Upper lobe of left lung (tissue), 6 donors: ENCODE results near the gene ACACB. TPM values are rescaled to one million over a fixed set of nuclear protein-coding genes. Genes with fewer than 3 reads are reported as not detected.

Experiments used
- ATAC-seq, 2 donors: fragments of 200-7000 bp; cut with Tn5 transposase; one replicate each; pipeline ENCODE4 v1.9.1; 2022; ENCODE audit warnings: mild to moderate bottlenecking in 2 of 2, moderate library complexity in 2 of 2; ENCODE audit not compliant: low FRiP score in 2 of 2
- DNase-seq, 2 donors: peaks; one replicate each; pipeline ENCODE4 v3.0.0-alpha.2; 2019 to 2020
- H3K27ac ChIP-seq, 4 donors: fragments of 200-600 bp; sonication (generic); one replicate each; pipeline ENCODE4 v1.5.1; 2016 to 2019
- H3K27me3 ChIP-seq, 4 donors: fragments of 200-600 bp; sonication (generic); one replicate each; pipeline ENCODE4 v1.5.1; 2017 to 2019
- H3K36me3 ChIP-seq, 4 donors: fragments of 200-600 bp; sonication (generic); one replicate each; pipeline ENCODE4 v1.5.1; 2016 to 2019
- H3K4me1 ChIP-seq, 4 donors: fragments of 200-600 bp; sonication (generic); one replicate each; pipeline ENCODE4 v1.5.1; 2018 to 2019
- H3K4me3 ChIP-seq, 4 donors: fragments of 200-600 bp; sonication (generic); one replicate each; pipeline ENCODE4 v1.5.1; 2017 to 2019; ENCODE audit warnings: mild to moderate bottlenecking in 2 of 4, moderate library complexity in 1 of 4
- H3K9me3 ChIP-seq, 4 donors: fragments of 200-600 bp; sonication (generic); one replicate each; pipeline ENCODE4 v1.5.1; 2018 to 2019
- EP300 ChIP-seq, 4 donors: sonication (generic); formaldehyde crosslinking; IDR thresholded peaks; one replicate each; pipeline ENCODE4 v1.5.1; 2017; ENCODE audit warnings: antibody characterized with exemption in 4 of 4, control low read depth in 2 of 4
- POLR2A ChIP-seq, 4 donors: fragments of 450-650 bp; IDR thresholded peaks; one replicate each; pipeline ENCODE4 v1.5.1; 2016 to 2017; ENCODE audit warnings: antibody characterized with exemption in 4 of 4, mild to moderate bottlenecking in 2 of 4
- POLR2AphosphoS5 ChIP-seq, 2 donors: sonication (generic); formaldehyde crosslinking; IDR thresholded peaks; one replicate each; pipeline ENCODE4 v1.5.1; 2017; ENCODE audit warnings: antibody characterized with exemption in 2 of 2
- WGBS, 2 donors: methylation state at CpG; one replicate each; pipeline ENCODE4 v1.1.5; 2017 to 2018; 5-methylcytosine and 5-hydroxymethylcytosine counted together
- total RNA-seq, 6 donors: library from RNA; depleted of rRNA in 4 of 6; stranded (reverse); fragments of >200 nt in 4 of 6; gene quantifications; one replicate each; pipeline versions ENCODE4 v1.1.0 to v1.2.1, GENCODE V29; 2016 to 2021
- TF ChIP-seq, protein P1 (sequence below), 6 experiments: fragments of 450-650 bp in 4 of 6; fragments of 200-600 bp in 2 of 6; sonication (generic) in 2 of 6; IDR thresholded peaks; one replicate each; pipeline ENCODE4 v1.5.1; 2016 to 2019; ENCODE audit warnings: antibody characterized with exemption in 6 of 6
- donor health status: DM: no; HTN: no; CAD: no; lungs with moderate emphysema.
- donor health status: DM: no; HTN: yes; CAD: no; lungs with severe emphysema.

ACACB gene
- total RNA-seq, 6 donors from 2014 or later, result 26.3 to 202 (median 36.3) TPM

- no peak for DNase-seq
- Histone ChIP-seq H3K9me3 (no peaks in the 10 kb centered on the region), H3K27ac (no peak overlapping the region), H3K36me3 (no peaks in the 10 kb centered on the region), H3K27me3 (peaks cover 0 to 42% (median 13%) of the 10 kb centered on the region in 4 donors), H3K4me1 (peaks cover 13 to 20% (median 15%) of the 10 kb centered on the region in 4 donors), H3K4me3 (no peak overlapping the region)
- ATAC-seq, result no peak
- no peak for TF ChIP-seq POLR2A (IDR thresholded peaks at IDR 0.05)
- no peak for TF ChIP-seq POLR2AphosphoS5 (IDR thresholded peaks at IDR 0.05)
- TF ChIP-seq, protein P1, sequence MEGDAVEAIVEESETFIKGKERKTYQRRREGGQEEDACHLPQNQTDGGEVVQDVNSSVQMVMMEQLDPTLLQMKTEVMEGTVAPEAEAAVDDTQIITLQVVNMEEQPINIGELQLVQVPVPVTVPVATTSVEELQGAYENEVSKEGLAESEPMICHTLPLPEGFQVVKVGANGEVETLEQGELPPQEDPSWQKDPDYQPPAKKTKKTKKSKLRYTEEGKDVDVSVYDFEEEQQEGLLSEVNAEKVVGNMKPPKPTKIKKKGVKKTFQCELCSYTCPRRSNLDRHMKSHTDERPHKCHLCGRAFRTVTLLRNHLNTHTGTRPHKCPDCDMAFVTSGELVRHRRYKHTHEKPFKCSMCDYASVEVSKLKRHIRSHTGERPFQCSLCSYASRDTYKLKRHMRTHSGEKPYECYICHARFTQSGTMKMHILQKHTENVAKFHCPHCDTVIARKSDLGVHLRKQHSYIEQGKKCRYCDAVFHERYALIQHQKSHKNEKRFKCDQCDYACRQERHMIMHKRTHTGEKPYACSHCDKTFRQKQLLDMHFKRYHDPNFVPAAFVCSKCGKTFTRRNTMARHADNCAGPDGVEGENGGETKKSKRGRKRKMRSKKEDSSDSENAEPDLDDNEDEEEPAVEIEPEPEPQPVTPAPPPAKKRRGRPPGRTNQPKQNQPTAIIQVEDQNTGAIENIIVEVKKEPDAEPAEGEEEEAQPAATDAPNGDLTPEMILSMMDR (IDR thresholded peaks at IDR 0.05), result no peak
- TF ChIP-seq EP300 (IDR thresholded peaks at IDR 0.05), result no peak
- 53 to 70% methylated on average over 2 to 9 of the region's 9 CpGs for WGBS, 2 donors
These were observed 190.7 kb downstream of the ACACB start for GRCh38 chr12:109307051-109307450.

DNA sequence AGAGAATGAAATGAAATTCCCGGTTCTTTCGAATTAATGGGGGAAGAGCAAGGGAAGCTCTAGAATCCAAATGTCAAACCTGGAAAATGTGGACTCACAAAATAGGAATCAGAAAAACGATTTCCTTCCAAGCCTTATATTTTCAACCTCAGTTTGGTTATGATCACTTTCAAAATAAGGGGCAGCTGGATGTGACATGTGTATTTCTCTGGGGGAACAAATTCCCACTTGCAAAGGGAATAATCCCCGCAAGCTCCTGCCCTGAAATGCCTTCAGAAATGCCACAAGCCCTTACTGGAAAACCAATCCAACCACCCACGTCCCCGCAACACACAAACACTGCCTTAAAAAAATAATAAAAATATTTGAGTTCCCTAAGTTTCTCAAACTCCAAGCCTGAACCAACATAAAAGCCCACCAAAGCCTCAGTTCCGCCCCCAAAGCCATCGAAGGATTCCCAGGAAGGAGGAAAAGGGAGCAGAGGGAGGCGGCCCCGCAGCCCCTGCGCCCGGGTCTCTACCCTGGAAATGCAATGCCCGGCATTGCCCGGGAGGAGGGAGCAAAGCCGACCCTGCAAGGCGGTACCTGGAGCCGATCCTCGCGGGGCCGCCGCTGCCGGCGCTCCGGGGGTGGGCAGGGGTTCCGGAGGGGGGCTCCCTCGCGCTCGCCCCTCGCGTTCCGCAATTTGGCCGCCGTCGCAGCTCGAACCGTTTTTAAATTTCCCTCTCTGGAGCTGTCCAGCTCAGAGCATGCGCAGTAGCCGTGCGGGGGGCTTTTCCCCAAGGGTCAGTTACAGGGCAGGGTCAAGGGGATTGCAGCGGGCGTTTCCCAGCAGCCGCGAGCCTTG is 192.4 kb downstream of the ACACB start, which contains the start of gene FOXN4:
Gene FOXN4 (minus strand): TSS at position 751 of the 847 bp plus-strand sequence. CDS start 963 bp downstream, outside the sequence.
- peak in 1 of 2 donors; percentile 83 for DNase-seq
- no peak for ATAC-seq
- peak within 1 kb of the TSS in 3 of 4 donors; percentile 37 to 46 (median 45) for H3K4me3 ChIP-seq
- no peaks in the 10 kb centered on the region for H3K36me3 ChIP-seq
- H3K9me3 ChIP-seq, result no peaks in the 10 kb centered on the region
- WGBS, 2 donors, result 9 to 16% methylated on average over 18 to 40 of the region's 43 CpGs
- no peak for TF ChIP-seq POLR2AphosphoS5 (IDR thresholded peaks at IDR 0.05)
- TF ChIP-seq EP300 (IDR thresholded peaks at IDR 0.05), result no peak
- TF ChIP-seq POLR2A (IDR thresholded peaks at IDR 0.05), result no peak
- TF ChIP-seq, protein P1 (IDR thresholded peaks at IDR 0.05), result no peak
- peaks cover 13 to 20% (median 15%) of the 10 kb centered on the region in 4 donors for H3K4me1 ChIP-seq
- peaks cover 0 to 42% (median 13%) of the 10 kb centered on the region in 4 donors for H3K27me3 ChIP-seq
- no peak within 1 kb of the TSS for H3K27ac ChIP-seq

- peaks cover 13 to 20% (median 15%) of the 10 kb centered on the region in 4 donors for H3K4me1 ChIP-seq
- peak overlapping the region in 3 of 4 donors; percentile 37 to 46 (median 45) for H3K4me3 ChIP-seq
- WGBS, 2 donors, result 3 to 4% methylated on average over 27 to 29 of the region's 99 CpGs
- peaks cover 0 to 40% (median 11%) of the 10 kb centered on the region in 4 donors for H3K27me3 ChIP-seq
- no peak overlapping the region for H3K27ac ChIP-seq
- DNase-seq (peak in 1 of 2 donors; percentile 86), ATAC-seq (peak in 1 of 2 donors; percentile 57)
- no peaks in the 10 kb centered on the region for H3K36me3 ChIP-seq
- H3K9me3 ChIP-seq, result no peaks in the 10 kb centered on the region
- no peak for TF ChIP-seq POLR2A (IDR thresholded peaks at IDR 0.05)
- no peak for TF ChIP-seq EP300 (IDR thresholded peaks at IDR 0.05)
- TF ChIP-seq, protein P1 (IDR thresholded peaks at IDR 0.05), result no peak
- TF ChIP-seq POLR2AphosphoS5 (IDR thresholded peaks at IDR 0.05), result no peak
These were observed 193.2 kb downstream of the ACACB start for GRCh38 chr12:109309381-109310246.

DNA sequence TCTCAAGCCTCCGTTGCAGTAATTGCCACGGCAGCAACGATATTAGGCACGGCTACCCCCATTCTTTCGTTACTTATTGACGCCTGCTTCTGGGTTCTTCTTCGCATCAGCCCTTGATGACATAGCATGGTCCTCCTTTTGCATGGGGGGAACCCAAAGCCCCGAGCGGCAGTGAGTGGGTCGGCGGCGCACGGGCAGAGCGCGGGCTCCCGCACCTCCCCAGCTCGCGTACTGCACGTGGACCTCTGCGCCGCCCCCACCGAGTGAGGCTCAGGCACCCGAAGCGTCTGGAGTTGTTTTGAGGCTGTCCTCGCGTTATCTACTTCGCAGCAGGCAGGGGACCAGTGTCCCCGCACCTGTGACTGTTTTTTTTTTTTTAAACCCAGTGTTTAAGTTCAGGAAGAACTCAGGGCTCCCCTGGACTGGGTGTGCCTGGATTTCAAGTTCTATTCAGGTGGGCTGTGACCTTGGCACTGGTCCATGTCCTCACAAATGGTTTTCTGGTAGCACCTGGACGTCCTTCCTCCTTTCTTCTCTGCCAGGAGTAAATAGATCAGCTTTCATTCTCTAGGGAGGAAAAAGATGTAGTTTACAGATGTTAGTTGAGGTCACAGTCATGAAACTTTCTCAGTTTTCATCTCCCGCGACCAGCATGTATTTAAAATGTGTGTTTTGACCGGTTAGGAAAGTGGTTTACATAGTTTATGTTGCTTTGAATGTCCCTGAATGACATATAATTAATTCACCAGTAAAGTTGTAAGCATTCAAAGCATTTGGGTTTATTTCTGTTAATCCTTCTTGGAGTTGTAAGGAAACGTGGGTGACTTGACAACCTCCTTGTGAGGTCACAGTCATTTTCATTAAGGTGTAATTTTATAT is 194.1 kb downstream of the ACACB start:
- peak in 1 of 2 donors; percentile 83 for DNase-seq
- 8% methylated on average over 21 to 29 of the region's 33 CpGs for WGBS, 2 donors

More for the DNA sequence above, 194.1 kb downstream of the ACACB start:
- Histone ChIP-seq H3K36me3 (no peaks in the 10 kb centered on the region), H3K27ac (no peak overlapping the region), H3K27me3 (peaks cover 0 to 40% (median 9%) of the 10 kb centered on the region in 4 donors), H3K4me1 (peaks cover 13 to 20% (median 15%) of the 10 kb centered on the region in 4 donors), H3K4me3 (peak overlapping the region in 3 of 4 donors; percentile 37 to 46 (median 45)), H3K9me3 (no peaks in the 10 kb centered on the region)
- peak in 1 of 2 donors; percentile 54 for ATAC-seq
- TF ChIP-seq POLR2AphosphoS5 (IDR thresholded peaks at IDR 0.05) (no peak), EP300 (IDR thresholded peaks at IDR 0.05) (no peak)

Other genes starting within 250 kb of the ACACB start
- gene DAO, start 236.5 kb upstream of the ACACB start, total RNA-seq, result not detected
- gene SVOP, start 95.5 kb upstream of the ACACB start, total RNA-seq, result not detected
- gene USP30, start 64.0 kb upstream of the ACACB start, total RNA-seq, result 10 to 100 TPM in 5 of 6 donors, 1 to 10 TPM in 1; 10.0 to 18.0 (median 15.0) TPM
- 10 to 100 TPM in 4 of 6 donors, 1 to 10 TPM in 2; 1.9 to 16.4 (median 12.4) TPM for gene ALKBH2, start 23.1 kb upstream of the ACACB start, total RNA-seq
- gene UNG, start 19.0 kb upstream of the ACACB start, total RNA-seq, result 10 to 100 TPM in 4 of 6 donors, 1 to 10 TPM in 2; 8.2 to 27.6 (median 15.5) TPM
- gene FOXN4, start 192.7 kb downstream of the ACACB start, total RNA-seq, result 1 to 10 TPM in 2 of 6 donors, under 1 TPM in 1, not detected in 3; 0.49 to 5.2 (median 1.1) TPM
- gene MYO1H, start 231.3 kb downstream of the ACACB start, total RNA-seq, result under 1 TPM in 3 of 6 donors, not detected in 3; 0.17 to 0.51 (median 0.46) TPM